DOHH2 (cell line): Measurements from ENCODE around the gene ACTN4.

Experiments
- H3F3A ChIP-seq: fragments of 200-600 bp; sonication (generic), shearing (Covaris generic); 2 replicates; pipeline ENCODE4 v1.6.0; 2016; ENCODE audit warnings: antibody characterized with exemption, mild to moderate bottlenecking; ENCODE audit not compliant: control insufficient read depth, insufficient read depth
- H3K27ac ChIP-seq: fragments of 200-600 bp; sonication (generic); 2 replicates; pipeline ENCODE4 v1.5.1; 2014; ENCODE audit warnings: low read depth, mild to moderate bottlenecking, low read length, moderate library complexity
- H3K27me3 ChIP-seq: fragments of 200-600 bp; sonication (generic); 2 replicates; pipeline ENCODE4 v1.6.1; 2014; ENCODE audit warnings: mild to moderate bottlenecking, low read length, mixed read lengths; ENCODE audit not compliant: control insufficient read depth
- H3K36me3 ChIP-seq: fragments of 200-600 bp; sonication (generic); 2 replicates; pipeline ENCODE4 v1.6.1; 2014; ENCODE audit warnings: mild to moderate bottlenecking, low read length, moderate library complexity, mixed read lengths; ENCODE audit not compliant: control insufficient read depth
- H3K4me1 ChIP-seq: fragments of 200-600 bp; sonication (generic); 2 replicates; pipeline ENCODE4 v1.6.1; 2014; ENCODE audit warnings: mild to moderate bottlenecking, low read length, mixed read lengths; ENCODE audit not compliant: control insufficient read depth
- H3K4me2 ChIP-seq: fragments of 200-600 bp; sonication (generic); 2 replicates; pipeline ENCODE4 v1.6.0; 2014; ENCODE audit warnings: mild to moderate bottlenecking, low read length, moderate library complexity
- H3K4me3 ChIP-seq: fragments of 200-600 bp; sonication (generic); 2 replicates; pipeline ENCODE4 v1.5.1; 2014; ENCODE audit warnings: mild to moderate bottlenecking, low read length, mixed read lengths
- H3K79me2 ChIP-seq: fragments of 200-600 bp; sonication (generic); 2 replicates; pipeline ENCODE4 v1.6.1; 2014; ENCODE audit warnings: mild to moderate bottlenecking, low read length, mixed read lengths; ENCODE audit not compliant: control insufficient read depth
- H3K9me2 ChIP-seq: fragments of 200-600 bp; sonication (generic); replicated peaks from 2 replicates; pipeline ENCODE4 v1.6.1; 2014; ENCODE audit warnings: mild to moderate bottlenecking, low read length, mixed read lengths; ENCODE audit not compliant: control insufficient read depth
- H3K9me3 ChIP-seq: fragments of 200-600 bp; sonication (generic); 2 replicates; pipeline ENCODE4 v1.6.1; 2014; ENCODE audit warnings: antibody characterized with exemption, low read length, mixed read lengths; ENCODE audit not compliant: control insufficient read depth, insufficient read depth
- H4K20me1 ChIP-seq: fragments of 200-600 bp; sonication (generic); 2 replicates; pipeline ENCODE4 v1.6.0; 2014; ENCODE audit warnings: low read depth, mild to moderate bottlenecking, antibody characterized with exemption, low read length, moderate library complexity; ENCODE audit not compliant: control insufficient read depth, insufficient read depth
- CTCF ChIP-seq: fragments of 200-600 bp; sonication (generic); IDR thresholded peaks from one replicate; pipeline ENCODE4 v1.5.1; 2014; ENCODE audit warnings: antibody characterized with exemption, mild to moderate bottlenecking, low read depth, low read length; ENCODE audit not compliant: poor library complexity, severe bottlenecking
- EZH2phosphoT487 ChIP-seq: fragments of 200-600 bp; sonication (generic); IDR thresholded peaks from 2 replicates; pipeline ENCODE4 v1.6.1; 2017; ENCODE audit warnings: borderline replicate concordance, mild to moderate bottlenecking, antibody characterized with exemption, low read length, moderate library complexity, mixed read lengths

The ACTN4 gene

GRCh38 chr19:38707512-38708114 lies 60.2 kb downstream of the ACTN4 start:
- Histone ChIP-seq H3F3A (no peaks in the 10 kb centered on the region), H3K36me3 (peaks cover 79% of the 10 kb centered on the region), H3K27ac (no peak overlapping the region), H3K79me2 (no peaks in the 10 kb centered on the region), H3K4me3 (no peak overlapping the region), H4K20me1 (no peaks in the 10 kb centered on the region), H3K4me1 (no peaks in the 10 kb centered on the region), H3K9me2 (no peaks in the 10 kb centered on the region), H3K27me3 (no peaks in the 10 kb centered on the region), H3K9me3 (no peaks in the 10 kb centered on the region), H3K4me2 (no peak overlapping the region)
- TF ChIP-seq CTCF = no peak
- TF ChIP-seq EZH2phosphoT487 = no peak

- TF ChIP-seq EZH2phosphoT487 = no peak
- no peak for TF ChIP-seq CTCF
- H3K36me3 ChIP-seq = peaks cover 75% of the 10 kb centered on the region
- no peaks in the 10 kb centered on the region for H3F3A ChIP-seq
- no peak overlapping the region for H3K4me3 ChIP-seq
- no peak overlapping the region for H3K4me2 ChIP-seq
- no peaks in the 10 kb centered on the region for H3K9me2 ChIP-seq
- H3K79me2 ChIP-seq = no peaks in the 10 kb centered on the region
- H3K9me3 ChIP-seq = no peaks in the 10 kb centered on the region
- H3K4me1 ChIP-seq = no peaks in the 10 kb centered on the region
- no peaks in the 10 kb centered on the region for H4K20me1 ChIP-seq
- H3K27ac ChIP-seq = no peak overlapping the region
- no peaks in the 10 kb centered on the region for H3K27me3 ChIP-seq
Observed at GRCh38 chr19:38708413-38709024, 61.1 kb downstream of the ACTN4 start.

- H3K27ac ChIP-seq = no peak overlapping the region
- peaks cover 76% of the 10 kb centered on the region for H3K36me3 ChIP-seq
- no peaks in the 10 kb centered on the region for H3K9me2 ChIP-seq
Observed at GRCh38 chr19:38709119-38709518, 61.7 kb downstream of the ACTN4 start.

More at GRCh38 chr19:38709119-38709518, 61.7 kb downstream of the ACTN4 start:
- no peak overlapping the region for H3K4me3 ChIP-seq
- TF ChIP-seq CTCF = no peak
- TF ChIP-seq EZH2phosphoT487 = no peak
- H3K4me1 ChIP-seq = no peaks in the 10 kb centered on the region
- H3K79me2 ChIP-seq = no peaks in the 10 kb centered on the region
- no peaks in the 10 kb centered on the region for H3K27me3 ChIP-seq
- no peaks in the 10 kb centered on the region for H3K9me3 ChIP-seq
- no peak overlapping the region for H3K4me2 ChIP-seq
- no peaks in the 10 kb centered on the region for H4K20me1 ChIP-seq
- no peaks in the 10 kb centered on the region for H3F3A ChIP-seq
